Measurements from ENCODE around the gene GPRC5C. TPM values are rescaled to one million over a fixed set of nuclear protein-coding genes. Genes with fewer than 3 reads are reported as not detected.

Gene GPRC5C
- total and polyA plus RNA-seq, 2 of the 13 experiments (the other 11 are each of a cell fraction or from before 2014, with no cell fraction given): 85.6 to 300 TPM

DNA sequence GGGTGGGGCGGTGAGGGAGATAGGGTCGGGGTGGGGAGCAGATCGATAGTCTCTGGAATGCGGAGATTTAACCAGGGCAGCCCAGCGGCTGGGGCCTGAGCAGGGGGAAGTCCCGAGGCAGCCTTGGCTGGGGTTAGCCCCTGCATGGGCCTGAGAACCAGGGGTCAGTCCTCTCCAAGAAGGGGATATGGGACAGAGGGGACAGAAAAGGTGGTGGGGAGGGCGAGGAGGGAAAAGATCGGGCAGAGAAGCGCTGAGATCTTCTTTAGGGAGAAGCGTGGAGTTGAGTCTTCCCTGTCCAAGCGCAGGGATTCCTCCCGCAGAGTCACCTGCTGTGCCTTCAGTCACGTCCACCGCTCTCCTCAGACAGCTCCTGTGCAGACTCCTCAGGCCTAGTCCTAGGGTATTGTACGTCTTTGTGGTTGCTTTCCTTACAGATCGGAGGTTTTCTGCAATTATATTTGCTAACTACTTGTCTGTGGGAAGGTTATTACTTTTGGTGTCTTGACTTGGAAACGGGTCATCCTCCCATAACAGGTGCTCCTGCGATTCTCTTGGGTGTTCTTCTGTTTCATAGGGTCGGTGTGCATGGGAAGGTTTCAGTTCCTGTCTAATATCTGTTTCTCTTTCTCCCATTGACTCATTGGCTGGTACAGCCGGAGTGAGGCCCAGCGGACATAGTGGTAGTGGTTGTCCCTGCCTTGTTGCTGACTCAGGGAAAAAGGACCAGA, 35.5 kb downstream of the GPRC5C start:
- CTCF ChIA-PET (ENCODE audit: low intra/inter-chr PET ratio, low total read pairs): no interaction called here
- Histone ChIP-seq H3K36me3 (replicated peaks in 1 of 2; ENCODE audit: control insufficient read depth in 1 of 2, insufficient read depth in 2 of 2, low read length in 2 of 2) (no peaks in the 10 kb centered on the region), H3K79me2 (ENCODE audit: insufficient read depth, low read length) (no peaks in the 10 kb centered on the region), H3K4me1 (ENCODE audit: insufficient read depth, low read length) (peaks cover 26% of the 10 kb centered on the region), H3K27ac (ENCODE audit: extremely low read length, insufficient read depth, low read length) (no peak overlapping the region), H2AFZ (ENCODE audit: low read length) (no peak overlapping the region), H3K9ac (ENCODE audit: insufficient read depth, low read depth, low read length) (no peak overlapping the region), H3K27me3 (ENCODE audit: control insufficient read depth in 1 of 2, insufficient read depth in 2 of 2, low read length in 2 of 2) (peaks cover 0 to 12% of the 10 kb centered on the region in 2 experiments; a peak in 1 of 5 replicates), H3K4me3 (replicated peaks in 1 of 3; ENCODE audit: insufficient read depth in 1 of 3, low read depth in 2 of 3, low read length in 3 of 3) (no peak overlapping the region), H3K9me3 (ENCODE audit: low read length) (no peaks in the 10 kb centered on the region), H3K4me2 (ENCODE audit: low read depth, low read length) (peak overlapping the region; percentile 40; the same call in 1 of the 2 replicates), H4K20me1 (ENCODE audit: insufficient read depth, low read length) (no peaks in the 10 kb centered on the region)
- intact Hi-C loops (cut with micrococcal nuclease; ENCODE audit: unreplicated experiment): no loop called here
- in situ Hi-C loops (cut with HindIII; ENCODE audit: extremely low pct_ligation_motif_present, low pct_unique_long_range_greater_than_20kb): no loop called here
- 30% methylated on average over 21 of the region's 21 CpGs for WGBS (ENCODE audit: low lambda C conversion rate)
- FAIRE-seq (no peak), ATAC-seq (peak; percentile 50), DNase-seq (ENCODE audit: low spot score) (no peak)
- BruUV-seq (replicated peaks): no TSS peak
- POLR2A ChIA-PET: no interaction called here
- TF ChIP-seq, protein P1, sequence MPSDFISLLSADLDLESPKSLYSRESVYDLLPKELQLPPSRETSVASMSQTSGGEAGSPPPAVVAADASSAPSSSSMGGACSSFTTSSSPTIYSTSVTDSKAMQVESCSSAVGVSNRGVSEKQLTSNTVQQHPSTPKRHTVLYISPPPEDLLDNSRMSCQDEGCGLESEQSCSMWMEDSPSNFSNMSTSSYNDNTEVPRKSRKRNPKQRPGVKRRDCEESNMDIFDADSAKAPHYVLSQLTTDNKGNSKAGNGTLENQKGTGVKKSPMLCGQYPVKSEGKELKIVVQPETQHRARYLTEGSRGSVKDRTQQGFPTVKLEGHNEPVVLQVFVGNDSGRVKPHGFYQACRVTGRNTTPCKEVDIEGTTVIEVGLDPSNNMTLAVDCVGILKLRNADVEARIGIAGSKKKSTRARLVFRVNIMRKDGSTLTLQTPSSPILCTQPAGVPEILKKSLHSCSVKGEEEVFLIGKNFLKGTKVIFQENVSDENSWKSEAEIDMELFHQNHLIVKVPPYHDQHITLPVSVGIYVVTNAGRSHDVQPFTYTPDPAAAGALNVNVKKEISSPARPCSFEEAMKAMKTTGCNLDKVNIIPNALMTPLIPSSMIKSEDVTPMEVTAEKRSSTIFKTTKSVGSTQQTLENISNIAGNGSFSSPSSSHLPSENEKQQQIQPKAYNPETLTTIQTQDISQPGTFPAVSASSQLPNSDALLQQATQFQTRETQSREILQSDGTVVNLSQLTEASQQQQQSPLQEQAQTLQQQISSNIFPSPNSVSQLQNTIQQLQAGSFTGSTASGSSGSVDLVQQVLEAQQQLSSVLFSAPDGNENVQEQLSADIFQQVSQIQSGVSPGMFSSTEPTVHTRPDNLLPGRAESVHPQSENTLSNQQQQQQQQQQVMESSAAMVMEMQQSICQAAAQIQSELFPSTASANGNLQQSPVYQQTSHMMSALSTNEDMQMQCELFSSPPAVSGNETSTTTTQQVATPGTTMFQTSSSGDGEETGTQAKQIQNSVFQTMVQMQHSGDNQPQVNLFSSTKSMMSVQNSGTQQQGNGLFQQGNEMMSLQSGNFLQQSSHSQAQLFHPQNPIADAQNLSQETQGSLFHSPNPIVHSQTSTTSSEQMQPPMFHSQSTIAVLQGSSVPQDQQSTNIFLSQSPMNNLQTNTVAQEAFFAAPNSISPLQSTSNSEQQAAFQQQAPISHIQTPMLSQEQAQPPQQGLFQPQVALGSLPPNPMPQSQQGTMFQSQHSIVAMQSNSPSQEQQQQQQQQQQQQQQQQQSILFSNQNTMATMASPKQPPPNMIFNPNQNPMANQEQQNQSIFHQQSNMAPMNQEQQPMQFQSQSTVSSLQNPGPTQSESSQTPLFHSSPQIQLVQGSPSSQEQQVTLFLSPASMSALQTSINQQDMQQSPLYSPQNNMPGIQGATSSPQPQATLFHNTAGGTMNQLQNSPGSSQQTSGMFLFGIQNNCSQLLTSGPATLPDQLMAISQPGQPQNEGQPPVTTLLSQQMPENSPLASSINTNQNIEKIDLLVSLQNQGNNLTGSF (CRISPR knock-in tag; IDR thresholded peaks at IDR 0.05): no peak
- TF ChIP-seq ZNF232 (CRISPR knock-in tag; IDR thresholded peaks at IDR 0.05; ENCODE audit: borderline replicate concordance) (no peak), RNF2 (conservative IDR thresholded peaks at IDR 0.05; ENCODE audit: low read depth) (no peak), ZNF788 (CRISPR knock-in tag; IDR thresholded peaks at IDR 0.05; ENCODE audit: borderline replicate concordance) (no peak), ZNF724P (CRISPR knock-in tag; IDR thresholded peaks at IDR 0.05; ENCODE audit: borderline replicate concordance) (no peak), HOXD1 (CRISPR knock-in tag; IDR thresholded peaks at IDR 0.05) (no peak), MAFF (IDR thresholded peaks at IDR 0.05; ENCODE audit: low read depth, low read length) (peak; percentile 88), ZNF333 (CRISPR knock-in tag; IDR thresholded peaks at IDR 0.05; ENCODE audit: borderline replicate concordance) (no peak), ZNF263 (CRISPR knock-in tag; IDR thresholded peaks at IDR 0.05) (peak; percentile 67), LCORL (IDR thresholded peaks at IDR 0.05) (no peak), LCORL (CRISPR knock-in tag; IDR thresholded peaks at IDR 0.05) (no peak)
- TF ChIP-seq, protein P2, sequence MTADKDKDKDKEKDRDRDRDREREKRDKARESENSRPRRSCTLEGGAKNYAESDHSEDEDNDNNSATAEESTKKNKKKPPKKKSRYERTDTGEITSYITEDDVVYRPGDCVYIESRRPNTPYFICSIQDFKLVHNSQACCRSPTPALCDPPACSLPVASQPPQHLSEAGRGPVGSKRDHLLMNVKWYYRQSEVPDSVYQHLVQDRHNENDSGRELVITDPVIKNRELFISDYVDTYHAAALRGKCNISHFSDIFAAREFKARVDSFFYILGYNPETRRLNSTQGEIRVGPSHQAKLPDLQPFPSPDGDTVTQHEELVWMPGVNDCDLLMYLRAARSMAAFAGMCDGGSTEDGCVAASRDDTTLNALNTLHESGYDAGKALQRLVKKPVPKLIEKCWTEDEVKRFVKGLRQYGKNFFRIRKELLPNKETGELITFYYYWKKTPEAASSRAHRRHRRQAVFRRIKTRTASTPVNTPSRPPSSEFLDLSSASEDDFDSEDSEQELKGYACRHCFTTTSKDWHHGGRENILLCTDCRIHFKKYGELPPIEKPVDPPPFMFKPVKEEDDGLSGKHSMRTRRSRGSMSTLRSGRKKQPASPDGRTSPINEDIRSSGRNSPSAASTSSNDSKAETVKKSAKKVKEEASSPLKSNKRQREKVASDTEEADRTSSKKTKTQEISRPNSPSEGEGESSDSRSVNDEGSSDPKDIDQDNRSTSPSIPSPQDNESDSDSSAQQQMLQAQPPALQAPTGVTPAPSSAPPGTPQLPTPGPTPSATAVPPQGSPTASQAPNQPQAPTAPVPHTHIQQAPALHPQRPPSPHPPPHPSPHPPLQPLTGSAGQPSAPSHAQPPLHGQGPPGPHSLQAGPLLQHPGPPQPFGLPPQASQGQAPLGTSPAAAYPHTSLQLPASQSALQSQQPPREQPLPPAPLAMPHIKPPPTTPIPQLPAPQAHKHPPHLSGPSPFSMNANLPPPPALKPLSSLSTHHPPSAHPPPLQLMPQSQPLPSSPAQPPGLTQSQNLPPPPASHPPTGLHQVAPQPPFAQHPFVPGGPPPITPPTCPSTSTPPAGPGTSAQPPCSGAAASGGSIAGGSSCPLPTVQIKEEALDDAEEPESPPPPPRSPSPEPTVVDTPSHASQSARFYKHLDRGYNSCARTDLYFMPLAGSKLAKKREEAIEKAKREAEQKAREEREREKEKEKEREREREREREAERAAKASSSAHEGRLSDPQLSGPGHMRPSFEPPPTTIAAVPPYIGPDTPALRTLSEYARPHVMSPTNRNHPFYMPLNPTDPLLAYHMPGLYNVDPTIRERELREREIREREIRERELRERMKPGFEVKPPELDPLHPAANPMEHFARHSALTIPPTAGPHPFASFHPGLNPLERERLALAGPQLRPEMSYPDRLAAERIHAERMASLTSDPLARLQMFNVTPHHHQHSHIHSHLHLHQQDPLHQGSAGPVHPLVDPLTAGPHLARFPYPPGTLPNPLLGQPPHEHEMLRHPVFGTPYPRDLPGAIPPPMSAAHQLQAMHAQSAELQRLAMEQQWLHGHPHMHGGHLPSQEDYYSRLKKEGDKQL (CRISPR knock-in tag; IDR thresholded peaks at IDR 0.05; ENCODE audit: low read depth): no peak

All from HepG2 (cell line).